Neuronal stem cell (in vitro differentiated cells): ENCODE results near the gene BMPR1A.

Source experiments
- DNase-seq: peaks from one replicate; pipeline ENCODE4 v3.0.0-alpha.2; 2013; ENCODE audit warnings: low spot score
- H2AFZ ChIP-seq: one replicate; pipeline ENCODE4 v1.6.1; 2013; ENCODE audit warnings: mild to moderate bottlenecking, low read length, inconsistent platforms
- H2AK5ac ChIP-seq: 2 replicates; pipeline ENCODE4 v1.6.1; 2013; ENCODE audit warnings: low read depth, mild to moderate bottlenecking, inconsistent platforms, low read length, moderate library complexity, mixed read lengths
- H2BK120ac ChIP-seq: 2 replicates; pipeline ENCODE4 v1.6.1; 2013; ENCODE audit warnings: low read depth, mild to moderate bottlenecking, inconsistent platforms, low read length, moderate library complexity, mixed read lengths
- H2BK12ac ChIP-seq: one replicate; pipeline ENCODE4 v1.6.1; 2013; ENCODE audit warnings: low read length, inconsistent platforms
- H2BK15ac ChIP-seq: 2 replicates; pipeline ENCODE4 v1.6.1; 2013; ENCODE audit warnings: mild to moderate bottlenecking, low read length, inconsistent platforms, mixed read lengths
- H2BK5ac ChIP-seq: one replicate; pipeline ENCODE4 v1.6.1; 2013; ENCODE audit warnings: inconsistent platforms, mild to moderate bottlenecking, low read length, moderate library complexity
- H3K14ac ChIP-seq: one replicate; pipeline ENCODE4 v1.6.1; 2013; ENCODE audit warnings: low read length, inconsistent platforms
- H3K18ac ChIP-seq: 2 replicates; pipeline ENCODE4 v1.6.1; 2013; ENCODE audit warnings: low read length, inconsistent platforms
- H3K23ac ChIP-seq: 2 replicates; pipeline ENCODE4 v1.6.1; 2013; ENCODE audit warnings: low read depth, mild to moderate bottlenecking, mixed read lengths, low read length, inconsistent platforms; ENCODE audit not compliant: poor library complexity
- H3K27ac ChIP-seq: replicated peaks from 3 replicates; pipeline ENCODE4 v1.5.1; 2013; ENCODE audit warnings: low read length, inconsistent platforms
- H3K27me3 ChIP-seq, 3 experiments: 2 replicates each; pipeline ENCODE4 v1.6.1; 2013; ENCODE audit warnings: low read length in 3 of 3, mild to moderate bottlenecking in 2 of 3, inconsistent platforms in 1 of 3, low read depth in 1 of 3, mixed read lengths in 1 of 3, moderate library complexity in 1 of 3; ENCODE audit not compliant: control insufficient read depth in 3 of 3, insufficient read depth in 3 of 3
- H3K36me3 ChIP-seq, 2 donors: replicated peaks in 1 of 2; 2 replicates each; pipeline ENCODE4 v1.6.1; 2013; ENCODE audit warnings: low read length in 2 of 2; ENCODE audit not compliant: control insufficient read depth in 2 of 2, insufficient read depth in 2 of 2
- H3K4ac ChIP-seq: 2 replicates; pipeline ENCODE4 v1.6.1; 2013; ENCODE audit warnings: inconsistent platforms, mild to moderate bottlenecking, low read length, moderate library complexity
- H3K4me1 ChIP-seq, 2 donors: 1 replicate in 1 of 2; 2 replicates in 1 of 2; pipeline ENCODE4 v1.6.1; 2013; ENCODE audit warnings: low read length in 2 of 2, low read depth in 1 of 2; ENCODE audit not compliant: control insufficient read depth in 2 of 2, insufficient read depth in 1 of 2
- H3K4me2 ChIP-seq: one replicate; pipeline ENCODE4 v1.6.1; 2013; ENCODE audit warnings: mild to moderate bottlenecking, low read length, inconsistent platforms; ENCODE audit not compliant: insufficient read depth, poor library complexity, severe bottlenecking
- H3K4me3 ChIP-seq, 2 donors: 2 replicates each; pipeline ENCODE4 v1.5.1; 2013; ENCODE audit warnings: low read length in 2 of 2, mild to moderate bottlenecking in 2 of 2, inconsistent platforms in 1 of 2, moderate library complexity in 1 of 2
- H3K79me1 ChIP-seq: one replicate; pipeline ENCODE4 v1.6.1; 2013; ENCODE audit warnings: low read depth, mild to moderate bottlenecking, inconsistent platforms, low read length, moderate library complexity
- H3K9ac ChIP-seq: one replicate; pipeline ENCODE4 v1.6.1; 2013; ENCODE audit warnings: mild to moderate bottlenecking, low read depth, low read length, inconsistent platforms; ENCODE audit not compliant: poor library complexity
- H3K9me3 ChIP-seq, 2 donors: replicated peaks in 1 of 2; 2 replicates each; pipeline versions ENCODE3 to v1.6.1; 2013; ENCODE audit warnings: low read length in 2 of 2, mild to moderate bottlenecking in 2 of 2, inconsistent platforms in 1 of 2, low read depth in 1 of 2, mixed read lengths in 1 of 2, moderate library complexity in 1 of 2; ENCODE audit not compliant: control insufficient read depth in 2 of 2, insufficient read depth in 1 of 2
- H4K8ac ChIP-seq: one replicate; pipeline ENCODE4 v1.6.1; 2013; ENCODE audit warnings: low read depth, mild to moderate bottlenecking, inconsistent platforms, low read length, moderate library complexity
- H4K91ac ChIP-seq: one replicate; pipeline ENCODE4 v1.6.1; 2013; ENCODE audit warnings: low read length, low read depth, mild to moderate bottlenecking, inconsistent platforms; ENCODE audit not compliant: poor library complexity
- WGBS, 2 donors: extraction: QIAGEN DNeasy Blood & Tissue Kit; methylation state at CpG; one replicate each; pipeline ENCODE4 v1.1.7; 2013; ENCODE audit warnings: missing lambda C conversion rate in 2 of 2, mixed read lengths in 1 of 2; ENCODE audit not compliant: insufficient read length in 2 of 2, insufficient replicate concordance in 1 of 2; ENCODE audit errors: extremely low coverage in 2 of 2; 5-methylcytosine and 5-hydroxymethylcytosine counted together

Gene BMPR1A

DNA sequence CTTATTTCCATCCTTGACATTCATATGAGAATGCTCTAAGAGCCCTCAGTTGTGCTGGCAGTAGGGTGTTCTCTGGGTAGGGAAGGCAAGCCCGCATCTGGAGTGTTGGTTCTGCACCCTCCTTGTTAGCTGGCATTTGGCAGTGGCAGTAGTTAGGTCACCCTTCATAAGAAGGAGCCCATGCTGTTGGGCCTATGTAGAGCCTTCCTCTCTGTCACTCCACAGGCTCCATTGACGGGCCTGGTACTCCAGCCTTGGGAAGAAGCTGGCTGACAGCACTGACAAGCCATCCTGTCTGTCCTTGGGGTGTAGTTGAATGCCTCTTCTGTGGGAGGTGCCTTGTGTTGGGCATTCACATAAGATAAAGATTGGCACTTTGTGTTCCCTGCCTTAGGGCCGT lies 89.7 kb downstream of the BMPR1A start:
- no peak overlapping the region for H3K4ac ChIP-seq
- H3K9me3 ChIP-seq: peaks cover 0 to 1% of the 10 kb centered on the region in 2 donors
- no peak overlapping the region for H2BK5ac ChIP-seq
- H2BK12ac ChIP-seq: no peak overlapping the region
- no peaks in the 10 kb centered on the region for H3K4me1 ChIP-seq
- DNase-seq: no peak
- no peak overlapping the region for H4K8ac ChIP-seq
- H2AFZ ChIP-seq: no peak overlapping the region
- H3K27me3 ChIP-seq: no peaks in the 10 kb centered on the region
- H2BK120ac ChIP-seq: no peak overlapping the region
- H3K4me2 ChIP-seq: no peak overlapping the region
- H3K9ac ChIP-seq: no peak overlapping the region
- no peak overlapping the region for H3K14ac ChIP-seq
- no CpG with 5 or more reads among the region's 3 CpGs for WGBS, 2 donors
- H3K23ac ChIP-seq: no peak overlapping the region
- H3K18ac ChIP-seq: peak overlapping the region; percentile 38
- peaks cover 2% of the 10 kb centered on the region for H3K79me1 ChIP-seq
- H2BK15ac ChIP-seq: no peak overlapping the region
- H3K4me3 ChIP-seq: peak overlapping the region in 1 of 2 donors; percentile 14
- no peak overlapping the region for H4K91ac ChIP-seq
- peaks cover 5 to 91% of the 10 kb centered on the region in 2 donors for H3K36me3 ChIP-seq
- no peak overlapping the region for H3K27ac ChIP-seq
- no peak overlapping the region for H2AK5ac ChIP-seq

DNA sequence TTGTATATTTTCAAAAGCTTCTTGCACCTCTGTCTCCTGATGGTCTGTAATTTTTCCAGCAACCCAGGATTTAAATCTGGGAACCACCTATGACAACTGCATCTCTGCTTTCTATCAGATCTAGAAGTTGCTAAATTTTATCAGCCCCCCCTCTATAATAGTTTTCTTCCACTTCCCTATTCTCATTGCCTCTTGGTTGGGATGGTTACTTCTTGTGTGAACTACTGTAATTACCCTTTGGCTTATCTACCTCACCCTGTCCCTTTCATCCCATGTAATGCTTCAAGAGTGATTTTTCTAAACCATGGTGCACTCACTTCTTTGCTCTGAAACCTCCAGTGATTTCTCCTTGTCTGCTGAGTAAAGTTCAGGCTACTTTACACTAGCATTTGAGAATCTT lies 92.3 kb downstream of the BMPR1A start:
- H3K27me3 ChIP-seq: no peaks in the 10 kb centered on the region
- H3K4me1 ChIP-seq: peaks cover 0 to 2% of the 10 kb centered on the region in 2 donors
- H2BK120ac ChIP-seq: no peak overlapping the region
- H3K14ac ChIP-seq: no peak overlapping the region
- no peak overlapping the region for H2BK15ac ChIP-seq
- H4K8ac ChIP-seq: no peak overlapping the region
- no peak for DNase-seq
- H3K23ac ChIP-seq: no peak overlapping the region
- H3K18ac ChIP-seq: no peak overlapping the region
- H3K4ac ChIP-seq: no peak overlapping the region
- peaks cover 0 to 1% of the 10 kb centered on the region in 2 donors for H3K9me3 ChIP-seq
- H2BK12ac ChIP-seq: no peak overlapping the region
- H2AK5ac ChIP-seq: no peak overlapping the region
- H3K79me1 ChIP-seq: peaks cover 2% of the 10 kb centered on the region
- no peak overlapping the region for H3K4me2 ChIP-seq
- H3K27ac ChIP-seq: no peak overlapping the region
- no peak overlapping the region for H3K4me3 ChIP-seq
- no peak overlapping the region for H3K9ac ChIP-seq
- H2AFZ ChIP-seq: no peak overlapping the region
- peaks cover 9 to 82% of the 10 kb centered on the region in 2 donors for H3K36me3 ChIP-seq
- no peak overlapping the region for H2BK5ac ChIP-seq
- H4K91ac ChIP-seq: no peak overlapping the region

DNA sequence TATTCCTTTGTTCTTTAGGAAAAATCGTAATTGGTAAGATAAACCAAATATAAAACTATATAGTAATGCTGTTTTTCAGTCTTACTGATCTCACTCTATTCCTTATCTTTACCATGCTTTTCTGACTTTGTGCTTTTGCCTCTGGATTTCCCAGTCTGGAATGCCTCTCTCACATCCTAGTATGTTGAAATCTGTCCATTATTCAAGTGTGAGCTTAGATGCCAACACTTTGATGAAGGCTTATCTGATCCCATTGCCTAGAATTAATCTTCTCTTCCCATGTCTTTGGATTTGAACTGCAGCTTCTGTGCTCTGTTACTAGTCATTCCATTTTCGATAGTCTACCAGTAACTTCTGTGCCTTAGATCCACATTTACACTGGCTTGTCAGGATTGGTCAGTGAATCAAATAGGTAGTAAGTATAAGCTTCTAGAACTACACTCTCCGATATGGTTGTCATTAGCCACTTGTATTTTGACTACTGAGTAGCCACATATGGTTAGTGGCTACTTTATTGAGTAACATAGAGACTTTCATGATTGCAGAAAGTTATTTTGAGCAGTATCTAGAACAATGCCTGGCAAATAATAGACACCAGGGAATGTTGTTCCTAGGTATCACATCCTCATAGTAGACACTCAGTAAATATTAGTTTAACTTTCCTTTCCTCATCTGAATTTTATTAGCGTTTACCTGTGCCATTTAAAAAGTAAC lies 92.9 kb downstream of the BMPR1A start:
- no peak overlapping the region for H2BK5ac ChIP-seq
- peaks cover 9 to 76% of the 10 kb centered on the region in 2 donors for H3K36me3 ChIP-seq
- no peak overlapping the region for H3K14ac ChIP-seq
- WGBS, 2 donors: no CpG with 5 or more reads among the region's 4 CpGs
- no peak overlapping the region for H4K91ac ChIP-seq
- H3K4me1 ChIP-seq: peaks cover 0 to 2% of the 10 kb centered on the region in 2 donors
- no peak overlapping the region for H2BK120ac ChIP-seq
- no peak overlapping the region for H2AFZ ChIP-seq
- peaks cover 2% of the 10 kb centered on the region for H3K79me1 ChIP-seq
- no peaks in the 10 kb centered on the region for H3K27me3 ChIP-seq
- H3K23ac ChIP-seq: no peak overlapping the region
- H3K4me3 ChIP-seq: no peak overlapping the region
- H4K8ac ChIP-seq: no peak overlapping the region
- no peak overlapping the region for H2AK5ac ChIP-seq
- DNase-seq: no peak
- H3K4ac ChIP-seq: no peak overlapping the region
- no peak overlapping the region for H3K18ac ChIP-seq
- no peak overlapping the region for H3K4me2 ChIP-seq
- peaks cover 0 to 1% of the 10 kb centered on the region in 2 donors for H3K9me3 ChIP-seq
- no peak overlapping the region for H2BK12ac ChIP-seq
- H3K9ac ChIP-seq: no peak overlapping the region
- no peak overlapping the region for H2BK15ac ChIP-seq
- H3K27ac ChIP-seq: no peak overlapping the region

DNA sequence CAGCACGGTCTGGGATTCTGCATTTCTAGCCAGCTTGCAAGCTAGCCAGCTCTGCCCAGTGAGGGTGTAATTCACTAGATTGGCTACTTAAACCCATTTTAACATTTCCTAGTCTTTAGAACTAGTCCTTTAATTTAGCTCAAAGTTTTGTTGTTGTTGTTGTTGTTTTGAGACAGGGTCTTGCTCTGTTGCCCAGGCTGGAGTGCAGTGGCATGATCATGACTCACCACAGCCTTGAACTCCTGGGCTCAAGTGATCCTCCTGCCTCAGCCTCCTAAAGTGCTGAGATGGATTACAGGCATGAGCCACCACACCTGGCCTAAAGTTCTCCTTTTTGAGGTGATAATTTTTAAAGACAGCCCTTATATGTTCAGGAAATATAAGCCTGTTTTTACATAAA lies 94.1 kb downstream of the BMPR1A start:
- Histone ChIP-seq H4K91ac (no peak overlapping the region), H2BK5ac (no peak overlapping the region), H3K9ac (no peak overlapping the region), H3K79me1 (no peaks in the 10 kb centered on the region), H3K4me3 (no peak overlapping the region), H3K27me3 (no peaks in the 10 kb centered on the region), H3K4me1 (peaks cover 0 to 2% of the 10 kb centered on the region in 2 donors), H3K27ac (no peak overlapping the region), H3K23ac (no peak overlapping the region), H3K14ac (no peak overlapping the region), H3K36me3 (peaks cover 5 to 65% of the 10 kb centered on the region in 2 donors), H2BK120ac (no peak overlapping the region), H3K4ac (no peak overlapping the region), H2BK12ac (no peak overlapping the region), H3K4me2 (no peak overlapping the region), H2AFZ (no peak overlapping the region), H2BK15ac (no peak overlapping the region), H2AK5ac (no peak overlapping the region), H4K8ac (no peak overlapping the region), H3K9me3 (no peaks in the 10 kb centered on the region), H3K18ac (no peak overlapping the region)
- no peak for DNase-seq
- WGBS, 2 donors: no CpG with 5 or more reads among the region's 1 CpG
